OCI-LY7 (cell line): ENCODE data around the gene MAP4K5. TPM values are rescaled to one million over a fixed set of nuclear protein-coding genes. Genes with fewer than 3 reads are reported as not detected.

Source experiments
- BruUV-seq: library from RNA; stranded (reverse); fragments of 400-500 nt; replicated peaks from 2 replicates; lab custom pipeline; 2021; lab: Mats Ljungman, UMichigan
- CTCF ChIA-PET: fragments of 300-600 bp; sonication (Branson Sonifier 250); formaldehyde crosslinking; loops from one replicate; lab custom pipeline; 2022; ENCODE audit warnings: antibody characterized with exemption; ENCODE audit not compliant: unreplicated experiment; lab: Charles Lee
- POLR2A ChIA-PET: fragments of 300-600 bp; sonication (Branson Sonifier 250); formaldehyde crosslinking; loops from one replicate; lab custom pipeline; 2022; ENCODE audit warnings: antibody characterized with exemption; lab: Charles Lee
- DNase-seq: peaks from one replicate; pipeline ENCODE4 v3.0.0-alpha.2; 2015; ENCODE audit warnings: low spot score
- H2AFZ ChIP-seq: fragments of 200-600 bp; sonication (generic), shearing (Covaris generic); 2 replicates; pipeline ENCODE4 v1.6.1; 2014; ENCODE audit warnings: mild to moderate bottlenecking, antibody characterized with exemption, low read length, moderate library complexity
- H3K27ac ChIP-seq: fragments of 200-600 bp; sonication (generic); 2 replicates; pipeline ENCODE4 v1.5.1; 2014; ENCODE audit warnings: mixed run types, low read depth, mild to moderate bottlenecking, moderate library complexity, low read length, inconsistent platforms; ENCODE audit not compliant: poor library complexity, severe bottlenecking
- H3K36me3 ChIP-seq: fragments of 200-600 bp; sonication (generic); 2 replicates; pipeline ENCODE4 v1.6.1; 2014; ENCODE audit warnings: mild to moderate bottlenecking, antibody characterized with exemption, low read length, moderate library complexity, mixed read lengths; ENCODE audit not compliant: insufficient read depth
- H3K4me1 ChIP-seq: fragments of 200-600 bp; sonication (generic); 2 replicates; pipeline ENCODE4 v1.5.1; 2014; ENCODE audit warnings: mild to moderate bottlenecking, low read length; ENCODE audit not compliant: insufficient read depth, poor library complexity, severe bottlenecking
- H3K4me2 ChIP-seq: fragments of 200-600 bp; sonication (generic); 2 replicates; pipeline ENCODE4 v1.6.1; 2014; ENCODE audit warnings: mild to moderate bottlenecking, low read length
- H3K4me3 ChIP-seq: fragments of 200-600 bp; sonication (generic); 2 replicates; pipeline ENCODE4 v1.5.1; 2014; ENCODE audit warnings: mild to moderate bottlenecking, low read depth, low read length; ENCODE audit not compliant: poor library complexity, severe bottlenecking
- H3K79me2 ChIP-seq: fragments of 200-600 bp; sonication (generic); 2 replicates; pipeline ENCODE4 v1.6.1; 2016; ENCODE audit warnings: low read depth, mild to moderate bottlenecking, low read length, moderate library complexity, mixed read lengths; ENCODE audit not compliant: insufficient read depth
- H3K9me2 ChIP-seq: fragments of 200-600 bp; sonication (generic); 2 replicates; pipeline ENCODE4 v1.6.1; 2016; ENCODE audit warnings: mild to moderate bottlenecking, low read length, mixed read lengths; ENCODE audit not compliant: insufficient read depth
- H3K9me3 ChIP-seq: fragments of 200-600 bp; sonication (generic); 2 replicates; pipeline ENCODE4 v1.6.1; 2014; ENCODE audit warnings: mild to moderate bottlenecking, mixed run types, low read length, mixed read lengths
- H4K20me1 ChIP-seq: fragments of 200-600 bp; sonication (generic); 2 replicates; pipeline ENCODE4 v1.6.1; 2014; ENCODE audit warnings: mild to moderate bottlenecking, antibody characterized with exemption, low read length, moderate library complexity, mixed read lengths; ENCODE audit not compliant: insufficient read depth
- EZH2phosphoT487 ChIP-seq: fragments of 200-600 bp; sonication (generic); IDR thresholded peaks from 2 replicates; pipeline ENCODE4 v1.6.1; 2018; ENCODE audit warnings: low read depth, borderline replicate concordance, mild to moderate bottlenecking, mixed run types, antibody characterized with exemption, low read length, moderate library complexity, mixed read lengths
- intact Hi-C: fragments of 100-400 bp; cut with micrococcal nuclease; formaldehyde crosslinking; loops from one replicate; pipeline ENCODE4 v1.10.0; 2022; ENCODE audit not compliant: unreplicated experiment
- total RNA-seq, 2 experiments: library from RNA; depleted of rRNA in 1 of 2; stranded (reverse); fragments of >200 nt in 1 of 2; shearing (Covaris generic) in 1 of 2; gene quantifications; 2 replicates each; pipeline ENCODE4 v1.2.3, GENCODE V29; 2014 to 2022
- TF ChIP-seq, protein P1 (sequence below): fragments of 200-600 bp; sonication (generic); conservative IDR thresholded peaks from 2 replicates; pipeline ENCODE4 v1.5.1; 2014; ENCODE audit warnings: mild to moderate bottlenecking, antibody characterized with exemption, low read length, moderate library complexity, mixed read lengths

MAP4K5 gene
- total RNA-seq, 2 experiments from 2014 or later, result 36.7 to 44.0 TPM

DNA sequence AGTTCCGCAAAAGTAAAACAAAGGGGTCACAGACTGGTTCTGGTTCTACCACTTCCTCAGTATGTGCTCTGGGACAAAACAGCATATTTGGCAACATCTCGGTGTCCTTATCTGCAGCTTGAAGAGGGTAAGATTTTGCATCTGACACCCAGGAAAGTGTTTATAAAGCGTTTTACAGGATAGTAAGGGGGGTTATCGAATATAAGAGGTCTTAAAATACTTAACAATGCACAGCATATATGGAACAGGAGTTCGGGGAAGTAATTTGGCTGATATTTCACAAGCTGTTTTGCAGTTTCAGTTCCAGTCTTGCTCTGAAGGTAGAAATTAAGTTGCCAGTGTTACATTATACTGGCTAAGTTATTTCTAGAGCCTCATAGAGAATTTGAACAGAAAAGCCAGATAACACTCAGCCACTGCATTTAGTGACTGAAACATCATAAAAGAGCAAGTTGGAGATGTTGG is 904 bp upstream of the MAP4K5 start:
- TSS peak; percentile 72 for BruUV-seq
- Histone ChIP-seq H3K27ac (peak overlapping the region; percentile 71), H3K9me2 (no peaks in the 10 kb centered on the region), H3K79me2 (peaks cover 36% of the 10 kb centered on the region), H4K20me1 (peaks cover 16% of the 10 kb centered on the region), H3K9me3 (no peaks in the 10 kb centered on the region), H2AFZ (peak overlapping the region; percentile 98), H3K36me3 (peaks cover 14% of the 10 kb centered on the region; the same call in 1 of the 2 replicates), H3K4me2 (peak overlapping the region; percentile 91), H3K4me1 (peaks cover 27% of the 10 kb centered on the region), H3K4me3 (peak overlapping the region; percentile 89)
- ChIA-PET POLR2A (interaction anchor here (0.6 kb wide), 1 partner anchor 327 kb away, joined by 3 read pairs; no protein-coding TSS in a partner anchor), CTCF (no interaction called here)
- no peak for TF ChIP-seq EZH2phosphoT487
- TF ChIP-seq, protein P1, sequence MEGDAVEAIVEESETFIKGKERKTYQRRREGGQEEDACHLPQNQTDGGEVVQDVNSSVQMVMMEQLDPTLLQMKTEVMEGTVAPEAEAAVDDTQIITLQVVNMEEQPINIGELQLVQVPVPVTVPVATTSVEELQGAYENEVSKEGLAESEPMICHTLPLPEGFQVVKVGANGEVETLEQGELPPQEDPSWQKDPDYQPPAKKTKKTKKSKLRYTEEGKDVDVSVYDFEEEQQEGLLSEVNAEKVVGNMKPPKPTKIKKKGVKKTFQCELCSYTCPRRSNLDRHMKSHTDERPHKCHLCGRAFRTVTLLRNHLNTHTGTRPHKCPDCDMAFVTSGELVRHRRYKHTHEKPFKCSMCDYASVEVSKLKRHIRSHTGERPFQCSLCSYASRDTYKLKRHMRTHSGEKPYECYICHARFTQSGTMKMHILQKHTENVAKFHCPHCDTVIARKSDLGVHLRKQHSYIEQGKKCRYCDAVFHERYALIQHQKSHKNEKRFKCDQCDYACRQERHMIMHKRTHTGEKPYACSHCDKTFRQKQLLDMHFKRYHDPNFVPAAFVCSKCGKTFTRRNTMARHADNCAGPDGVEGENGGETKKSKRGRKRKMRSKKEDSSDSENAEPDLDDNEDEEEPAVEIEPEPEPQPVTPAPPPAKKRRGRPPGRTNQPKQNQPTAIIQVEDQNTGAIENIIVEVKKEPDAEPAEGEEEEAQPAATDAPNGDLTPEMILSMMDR, result no peak
- intact Hi-C loops, result loop anchor here (2.0 to 5.0 kb wide), 6 partner anchors 220 to 764 kb away; partner anchors contain the start of genes DMAC2L, KLHDC2, L2HGDH and NEMF
- peak; percentile 49 for DNase-seq

DNA sequence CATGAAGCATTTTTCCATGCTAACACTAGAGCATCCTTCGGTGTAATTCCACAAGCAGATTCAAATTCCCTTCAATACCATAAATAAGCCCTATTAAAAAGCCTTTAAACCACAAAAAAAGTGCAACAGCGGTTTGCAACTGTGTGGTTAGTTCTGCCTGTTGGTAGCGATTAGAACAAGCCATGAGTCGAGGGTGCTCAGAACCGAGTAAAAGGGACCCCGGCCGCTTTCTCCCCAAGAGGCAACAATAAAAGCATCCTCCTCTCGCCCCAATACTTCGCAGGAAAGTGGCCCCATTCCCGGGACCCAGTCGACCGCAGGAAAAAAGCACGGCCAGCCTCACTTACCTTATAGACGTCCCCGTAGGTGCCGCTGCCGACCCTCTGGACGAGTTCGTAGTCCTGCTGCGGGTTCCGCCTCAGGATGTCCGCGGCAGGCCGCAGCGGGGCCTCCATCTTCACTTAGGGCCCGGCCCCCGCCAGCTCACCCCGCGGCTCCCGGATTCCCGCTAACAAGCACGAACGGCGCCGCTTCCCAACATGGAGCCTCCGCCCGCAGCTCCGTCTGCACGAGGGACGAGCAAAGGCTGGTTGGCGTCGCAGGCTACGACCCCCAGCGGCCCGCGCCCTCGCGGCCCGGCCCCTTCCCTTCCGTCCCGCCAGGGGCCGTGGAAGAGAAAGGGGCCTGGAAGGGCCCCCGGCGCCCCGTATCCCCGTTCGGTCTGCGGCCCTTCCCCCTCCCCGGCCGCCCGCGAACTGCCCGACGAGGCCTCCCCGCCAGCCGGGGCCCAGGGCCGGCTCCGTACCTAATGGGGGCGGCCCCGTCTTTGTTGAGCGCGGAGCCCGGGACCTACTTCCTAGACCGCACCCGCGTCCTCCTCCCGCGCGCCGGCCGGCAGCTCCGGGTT is 521 bp downstream of the MAP4K5 start:
- peaks cover 27% of the 10 kb centered on the region for H3K4me1 ChIP-seq
- BruUV-seq, result no TSS peak

More for the DNA sequence above, 521 bp downstream of the MAP4K5 start:
- Histone ChIP-seq H3K36me3 (peaks cover 18% of the 10 kb centered on the region; the same call in 1 of the 2 replicates), H3K27ac (peak overlapping the region; percentile 71), H2AFZ (peak overlapping the region; percentile 68), H3K79me2 (peaks cover 51% of the 10 kb centered on the region), H3K4me2 (peak overlapping the region; percentile 73), H3K4me3 (peak overlapping the region; percentile 89), H4K20me1 (peaks cover 16% of the 10 kb centered on the region), H3K9me3 (no peaks in the 10 kb centered on the region), H3K9me2 (no peaks in the 10 kb centered on the region)
- ChIA-PET CTCF (no interaction called here), POLR2A (no interaction called here)
- DNase-seq, result peak; percentile 68
- no peak for TF ChIP-seq EZH2phosphoT487
- TF ChIP-seq, protein P1, result no peak
- intact Hi-C loops, result loop anchor here (1.0 to 5.0 kb wide), 9 partner anchors 211 to 898 kb away; partner anchors contain the start of genes DMAC2L, KLHDC2, L2HGDH and NEMF
